ENCODE data around the gene PDCD2.

DNA sequence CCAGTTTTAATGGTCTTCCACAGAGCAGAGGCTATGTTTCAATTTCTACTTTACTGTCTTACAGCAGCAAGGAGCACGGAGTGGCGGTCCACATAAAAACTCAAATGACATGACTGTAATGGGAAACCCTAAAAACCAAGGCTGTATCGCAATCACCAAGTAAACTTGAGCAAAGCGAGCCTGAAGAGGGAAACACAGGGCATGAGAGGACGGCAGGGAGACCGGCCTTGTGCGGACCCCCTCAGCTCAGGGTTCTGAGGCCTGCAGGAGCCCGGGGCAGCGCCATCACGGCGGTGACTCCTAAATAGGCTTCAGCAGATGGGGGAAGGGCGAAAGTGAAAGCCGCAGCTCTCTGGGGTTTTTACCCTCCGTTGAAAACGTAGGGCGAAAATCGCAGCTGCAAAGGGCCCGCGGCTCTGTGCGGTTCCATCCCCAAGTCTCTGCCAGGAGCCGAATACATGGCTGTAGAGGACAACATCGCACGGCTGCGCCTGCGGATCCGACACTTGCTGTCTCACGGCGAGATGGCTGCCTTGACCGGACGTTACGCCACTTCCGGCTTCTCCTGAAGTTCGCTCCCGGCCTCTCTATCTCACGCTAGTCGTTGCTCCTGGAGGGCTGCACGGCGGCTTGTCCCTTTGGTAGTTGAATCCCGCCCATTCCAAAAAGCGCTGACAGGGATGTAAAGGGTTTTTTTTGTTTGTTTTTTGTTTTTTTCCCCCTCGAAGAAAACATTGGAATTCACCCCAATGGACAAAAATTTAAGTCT lies 31.5 kb downstream of the PDCD2 start, which contains the start of gene PSMB1:
- TF ChIP-seq, protein P1, sequence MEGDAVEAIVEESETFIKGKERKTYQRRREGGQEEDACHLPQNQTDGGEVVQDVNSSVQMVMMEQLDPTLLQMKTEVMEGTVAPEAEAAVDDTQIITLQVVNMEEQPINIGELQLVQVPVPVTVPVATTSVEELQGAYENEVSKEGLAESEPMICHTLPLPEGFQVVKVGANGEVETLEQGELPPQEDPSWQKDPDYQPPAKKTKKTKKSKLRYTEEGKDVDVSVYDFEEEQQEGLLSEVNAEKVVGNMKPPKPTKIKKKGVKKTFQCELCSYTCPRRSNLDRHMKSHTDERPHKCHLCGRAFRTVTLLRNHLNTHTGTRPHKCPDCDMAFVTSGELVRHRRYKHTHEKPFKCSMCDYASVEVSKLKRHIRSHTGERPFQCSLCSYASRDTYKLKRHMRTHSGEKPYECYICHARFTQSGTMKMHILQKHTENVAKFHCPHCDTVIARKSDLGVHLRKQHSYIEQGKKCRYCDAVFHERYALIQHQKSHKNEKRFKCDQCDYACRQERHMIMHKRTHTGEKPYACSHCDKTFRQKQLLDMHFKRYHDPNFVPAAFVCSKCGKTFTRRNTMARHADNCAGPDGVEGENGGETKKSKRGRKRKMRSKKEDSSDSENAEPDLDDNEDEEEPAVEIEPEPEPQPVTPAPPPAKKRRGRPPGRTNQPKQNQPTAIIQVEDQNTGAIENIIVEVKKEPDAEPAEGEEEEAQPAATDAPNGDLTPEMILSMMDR (conservative IDR thresholded peaks at IDR 0.05), result no peak
- TF ChIP-seq ZFX (IDR thresholded peaks at IDR 0.05), result peak; percentile 73

Measured in C4-2B (cell line).